GM21825 (cell line): ENCODE results near the gene ZKSCAN5.
"Not testable (repeated sequence)": the region's sequence is repeated elsewhere in the genome, so short reads cannot be mapped to it uniquely, and the experiment has no call there.

Experiments used
- ATAC-seq: cut with Tn5 transposase; IDR thresholded peaks from one replicate; pipeline ENCODE4 v1.9.1; 2021; ENCODE audit warnings: mild to moderate bottlenecking, moderate library complexity; ENCODE audit not compliant: unreplicated experiment

The ZKSCAN5 gene

GRCh38 chr7:99497766-99498545, 6.5 kb upstream of the ZKSCAN5 start:
- no peak for ATAC-seq

DNA sequence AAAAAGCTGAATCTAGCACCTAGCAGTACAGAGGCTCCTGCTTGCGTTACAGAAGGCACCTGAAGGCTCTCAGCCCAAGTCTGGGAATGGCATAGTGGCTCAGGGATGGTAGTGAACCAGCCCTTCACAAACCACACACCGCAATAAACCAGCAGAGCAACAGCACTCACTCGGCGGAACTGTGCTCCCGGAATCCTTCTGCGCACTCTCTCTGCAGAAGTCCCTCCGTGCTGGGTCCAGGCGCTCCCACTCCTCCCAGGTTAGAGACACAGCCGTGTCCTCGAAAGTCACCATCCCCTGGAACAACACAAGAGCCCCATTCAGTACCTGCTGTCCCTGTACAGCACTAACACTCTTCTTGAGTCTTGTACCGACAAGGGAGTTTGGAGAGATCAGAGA, 5.9 kb upstream of the ZKSCAN5 start:
- ATAC-seq, result no peak

GRCh38 chr7:99499371-99499720, 5.1 kb upstream of the ZKSCAN5 start:
- ATAC-seq, result no peak

DNA sequence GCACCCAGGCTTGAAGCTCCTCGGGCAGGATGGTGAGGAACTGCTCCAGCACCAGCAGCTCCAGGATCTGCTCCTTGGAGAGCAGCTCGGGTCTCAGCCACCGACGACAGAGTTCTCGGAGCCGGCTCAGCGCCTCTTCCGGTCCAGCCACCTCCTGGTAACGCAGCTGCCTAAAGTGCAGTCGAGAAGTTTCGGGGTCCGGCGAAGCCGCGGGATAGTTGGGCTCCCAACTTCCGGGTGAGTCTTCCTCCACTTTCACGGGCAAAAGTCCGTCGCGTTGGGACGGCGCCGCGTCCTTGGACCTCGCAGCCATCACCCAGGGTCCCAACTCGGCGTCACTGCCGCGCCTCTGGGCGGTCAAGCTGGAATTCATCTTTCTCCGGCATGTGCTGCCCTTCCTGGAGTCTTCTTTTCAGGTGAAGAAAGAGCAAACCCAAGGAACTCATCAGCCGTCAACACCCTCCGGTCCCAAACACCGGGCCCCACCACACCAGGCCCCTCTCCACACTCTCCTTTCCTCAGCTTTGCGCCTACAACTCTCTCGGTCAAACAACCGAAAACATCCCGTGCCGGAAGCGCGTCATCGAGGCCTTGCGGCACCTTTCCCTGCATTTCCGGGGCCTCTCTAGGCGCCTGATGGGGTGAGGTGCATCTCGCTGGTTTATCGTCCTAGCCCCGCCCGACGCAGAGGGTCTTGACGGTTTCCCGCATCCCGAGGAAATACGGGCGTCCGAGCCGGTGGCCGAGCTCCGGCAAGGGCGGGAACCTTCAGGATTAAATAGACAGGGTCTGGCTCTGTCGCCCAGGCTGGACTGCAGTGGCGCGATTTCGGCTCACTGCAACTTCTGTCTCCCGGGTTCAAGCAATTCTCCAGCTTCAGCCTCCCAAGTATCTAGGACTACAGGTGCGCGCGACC, 4.5 kb upstream of the ZKSCAN5 start, which contains the start of gene ZNF394:
Gene ZNF394, minus strand, starts transcription at position 561 of the 916 bp plus-strand sequence. Its CDS starts 188 bp downstream, at position 373.
- ATAC-seq, result peak; percentile 46

DNA sequence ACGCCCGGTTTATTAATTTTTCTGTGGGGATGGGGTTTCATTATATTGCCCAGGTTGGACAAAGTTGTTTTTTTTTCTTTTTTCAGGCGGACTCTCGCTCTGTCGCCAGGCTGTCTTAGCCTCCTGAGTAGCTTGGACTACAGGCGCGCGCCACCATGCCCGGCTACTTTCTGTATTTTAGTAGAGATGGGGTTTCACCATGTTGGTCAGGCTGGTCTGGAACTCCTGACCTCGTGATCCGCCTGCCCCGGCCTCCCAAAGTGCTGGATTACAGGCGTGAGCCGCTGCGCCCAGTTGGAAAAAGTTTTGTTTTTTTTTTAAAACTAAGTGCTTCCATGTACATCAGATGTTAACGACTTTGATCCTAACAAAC, 3.8 kb upstream of the ZKSCAN5 start:
- no peak for ATAC-seq

DNA sequence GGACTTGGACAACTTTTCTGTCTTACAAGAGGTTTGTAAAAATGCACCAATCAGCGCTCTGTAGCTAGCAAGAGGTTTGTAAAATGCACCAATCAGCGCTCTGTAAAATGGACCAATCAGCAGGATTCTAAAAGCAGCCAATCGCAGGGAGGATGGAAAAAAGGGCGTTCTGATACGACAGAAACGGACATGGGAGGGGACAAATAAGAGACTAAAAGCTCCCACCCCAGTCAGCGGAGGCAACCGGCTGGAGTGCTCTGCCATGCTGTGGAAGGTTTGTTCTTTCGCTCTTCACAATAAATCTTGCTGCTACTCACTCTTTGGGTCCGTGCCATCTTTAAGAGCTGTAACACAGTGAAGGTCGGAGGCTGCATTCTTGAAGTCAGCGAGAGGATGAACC, 3.2 kb upstream of the ZKSCAN5 start:
- not testable (repeated sequence) for ATAC-seq

- ATAC-seq, result no peak
These were observed 220 bp upstream of the ZKSCAN5 start for GRCh38 chr7:99504281-99504602.

DNA sequence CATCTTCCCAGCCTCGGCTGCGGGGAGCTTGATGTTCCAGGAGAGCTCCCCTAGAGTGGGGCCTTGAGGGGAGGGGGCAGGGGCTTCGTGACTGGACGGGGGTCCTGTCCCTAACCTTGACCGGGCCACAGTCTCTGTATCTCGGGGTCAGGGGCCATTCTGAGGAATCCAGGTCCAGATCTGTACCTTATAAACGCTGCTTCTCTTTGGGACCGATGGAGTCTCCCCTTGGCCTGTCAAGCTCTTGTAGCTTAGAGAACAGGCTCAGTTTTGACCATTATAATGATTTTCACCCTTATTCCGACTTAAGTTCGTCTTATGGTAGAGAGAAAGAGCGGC, 831 bp downstream of the ZKSCAN5 start:
- no peak for ATAC-seq

- no peak for ATAC-seq
These were observed 9.6 kb downstream of the ZKSCAN5 start for GRCh38 chr7:99514050-99514449.

GRCh38 chr7:99521399-99521798, 16.9 kb downstream of the ZKSCAN5 start:
- ATAC-seq, result no peak

DNA sequence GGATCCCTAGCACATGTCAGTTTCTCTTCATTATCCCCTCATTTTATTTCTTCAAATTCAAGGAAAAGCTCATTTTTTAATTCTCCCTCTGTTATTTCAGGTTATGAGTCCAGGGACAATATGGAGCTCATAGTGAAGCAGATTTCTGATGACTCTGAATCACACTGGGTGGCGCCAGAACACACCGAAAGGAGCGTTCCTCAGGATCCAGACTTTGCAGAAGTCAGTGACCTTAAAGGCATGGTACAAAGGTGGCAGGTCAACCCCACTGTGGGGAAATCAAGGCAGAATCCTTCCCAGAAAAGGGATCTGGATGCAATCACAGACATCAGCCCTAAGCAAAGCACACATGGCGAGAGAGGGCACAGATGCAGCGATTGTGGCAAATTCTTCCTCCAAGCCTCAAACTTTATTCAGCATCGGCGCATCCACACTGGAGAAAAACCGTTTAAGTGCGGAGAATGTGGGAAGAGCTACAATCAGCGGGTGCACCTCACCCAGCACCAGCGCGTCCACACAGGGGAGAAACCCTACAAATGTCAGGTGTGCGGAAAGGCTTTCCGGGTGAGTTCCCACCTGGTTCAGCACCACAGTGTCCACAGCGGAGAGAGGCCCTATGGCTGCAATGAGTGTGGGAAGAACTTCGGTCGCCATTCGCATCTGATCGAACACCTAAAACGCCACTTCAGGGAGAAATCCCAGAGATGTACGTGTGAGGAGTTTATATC, 21.4 kb downstream of the ZKSCAN5 start:
- ATAC-seq, result no peak

- ATAC-seq, result no peak
These were observed 26.9 kb downstream of the ZKSCAN5 start for GRCh38 chr7:99531354-99531765.

GRCh38 chr7:99535667-99536066, 31.2 kb downstream of the ZKSCAN5 start:
- ATAC-seq, result no peak

DNA sequence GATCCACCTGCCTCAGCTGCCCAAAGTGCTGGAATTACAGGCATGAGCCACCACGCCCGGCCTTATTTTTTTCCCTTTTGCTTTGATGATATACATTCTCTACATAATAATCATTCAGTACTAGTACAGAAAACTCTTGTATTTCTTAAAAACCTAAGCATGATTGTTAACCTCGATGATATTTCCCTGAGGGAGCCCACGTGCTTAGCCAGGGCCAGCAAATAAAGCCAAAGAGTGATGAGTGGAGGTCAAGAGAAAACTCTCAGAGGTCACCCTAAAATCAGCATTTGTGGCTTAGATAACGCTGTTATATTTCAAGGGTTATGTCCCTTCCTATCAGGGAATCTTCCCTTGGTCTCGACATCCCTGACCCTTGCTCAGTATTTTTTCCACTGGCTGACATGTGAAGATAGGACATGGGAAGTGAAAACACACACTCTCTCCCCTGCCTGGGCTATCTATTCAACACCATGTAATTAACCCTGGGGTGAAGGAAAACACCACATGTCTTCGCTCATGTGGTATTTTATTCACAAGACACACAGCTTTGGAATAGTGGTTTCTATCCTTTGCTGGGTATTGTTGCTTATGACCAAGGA, 34.9 kb downstream of the ZKSCAN5 start:
- no peak for ATAC-seq

GRCh38 chr7:99540542-99540941, 36.1 kb downstream of the ZKSCAN5 start:
- no peak for ATAC-seq

DNA sequence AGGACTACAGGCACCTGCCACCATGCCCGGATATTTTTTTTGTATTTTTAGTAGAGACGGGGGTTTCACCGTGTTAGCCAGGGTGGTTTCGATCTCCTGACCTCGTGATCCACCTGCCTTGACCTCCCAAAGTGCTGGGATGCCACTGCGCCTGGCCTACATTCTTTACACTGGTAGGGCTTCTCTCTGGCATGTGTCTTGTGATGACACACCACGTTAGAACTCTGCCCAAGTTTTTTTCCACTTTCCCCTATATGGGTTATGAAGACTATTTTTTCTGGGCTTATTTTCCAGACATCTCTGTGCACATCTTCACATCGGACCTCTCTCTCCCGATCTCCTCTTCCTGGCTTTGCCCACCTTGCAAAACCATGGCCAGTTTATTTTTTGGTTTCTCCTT, 36.8 kb downstream of the ZKSCAN5 start:
- ATAC-seq, result no peak

- ATAC-seq, result no peak
These were observed 38.7 kb downstream of the ZKSCAN5 start for GRCh38 chr7:99543081-99543671.

- no peak for ATAC-seq
These were observed 39.5 kb downstream of the ZKSCAN5 start for GRCh38 chr7:99543916-99544315.

DNA sequence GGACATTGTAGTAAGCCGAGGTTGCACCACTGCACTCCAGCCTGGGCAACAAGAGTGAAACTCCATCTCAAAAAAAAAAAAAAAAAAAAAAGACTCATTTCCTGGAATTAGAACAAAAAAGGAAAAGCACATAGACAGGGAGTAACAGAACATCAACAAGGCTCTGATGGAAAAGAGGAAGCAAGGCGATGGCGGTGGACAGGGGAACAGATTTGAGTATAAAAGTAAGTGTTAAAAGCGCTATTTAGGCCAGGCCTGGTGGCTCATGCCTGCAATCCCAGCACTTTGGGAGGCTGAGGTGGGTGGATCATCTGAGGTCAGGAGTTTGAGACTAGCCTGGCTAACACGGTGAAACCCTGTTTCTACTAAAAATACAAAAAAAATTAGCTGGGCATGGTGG, 40.8 kb downstream of the ZKSCAN5 start:
- ATAC-seq, result not testable (repeated sequence)

- not testable (repeated sequence) for ATAC-seq
These were observed 45.1 kb downstream of the ZKSCAN5 start for GRCh38 chr7:99549545-99549944.

DNA sequence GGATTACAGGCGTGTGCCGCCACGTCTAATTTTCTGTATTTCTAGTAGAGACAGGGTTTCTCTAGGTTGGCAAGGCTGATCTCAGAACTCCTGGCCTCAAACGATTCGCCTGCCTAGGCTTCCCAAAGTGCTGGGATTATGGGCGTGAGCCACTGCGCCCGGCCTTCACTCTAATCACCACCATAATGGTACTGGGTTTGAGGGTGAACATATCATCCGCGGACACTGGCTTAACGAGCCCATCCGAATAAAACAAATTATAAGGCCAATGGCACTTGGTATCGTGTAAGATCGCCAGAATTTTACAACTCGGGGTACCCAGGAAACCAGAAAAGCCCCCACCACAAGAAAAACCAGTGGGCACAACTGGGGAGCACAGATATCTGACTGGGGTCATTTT, 46.9 kb downstream of the ZKSCAN5 start:
- ATAC-seq, result no peak
